Measurements from ENCODE around the gene TRABD2B. TPM values are rescaled to one million over a fixed set of nuclear protein-coding genes. Genes with fewer than 3 reads are reported as not detected.

The TRABD2B gene
- polyA plus RNA-seq, 1 experiment = not detected

DNA sequence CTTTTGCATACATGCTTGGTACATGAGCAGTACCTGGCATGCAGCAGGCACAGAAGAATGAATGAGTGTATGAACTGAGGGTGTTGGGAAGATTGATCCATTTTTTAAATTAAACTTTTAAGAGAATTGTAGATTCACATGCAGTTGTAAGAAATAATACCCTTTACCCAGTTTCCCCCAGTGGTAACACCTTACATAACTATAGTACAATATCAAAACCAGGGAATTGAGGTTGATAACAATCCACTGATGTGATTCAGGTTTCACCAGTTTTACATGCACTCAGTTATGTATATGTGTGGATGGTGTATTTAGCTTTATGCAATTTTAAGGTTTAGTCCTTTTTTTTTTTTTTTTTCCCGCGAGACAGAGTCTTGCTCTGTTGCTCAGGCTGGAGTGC is 20.5 kb downstream of the TRABD2B start:
- TF ChIP-seq, protein P1, sequence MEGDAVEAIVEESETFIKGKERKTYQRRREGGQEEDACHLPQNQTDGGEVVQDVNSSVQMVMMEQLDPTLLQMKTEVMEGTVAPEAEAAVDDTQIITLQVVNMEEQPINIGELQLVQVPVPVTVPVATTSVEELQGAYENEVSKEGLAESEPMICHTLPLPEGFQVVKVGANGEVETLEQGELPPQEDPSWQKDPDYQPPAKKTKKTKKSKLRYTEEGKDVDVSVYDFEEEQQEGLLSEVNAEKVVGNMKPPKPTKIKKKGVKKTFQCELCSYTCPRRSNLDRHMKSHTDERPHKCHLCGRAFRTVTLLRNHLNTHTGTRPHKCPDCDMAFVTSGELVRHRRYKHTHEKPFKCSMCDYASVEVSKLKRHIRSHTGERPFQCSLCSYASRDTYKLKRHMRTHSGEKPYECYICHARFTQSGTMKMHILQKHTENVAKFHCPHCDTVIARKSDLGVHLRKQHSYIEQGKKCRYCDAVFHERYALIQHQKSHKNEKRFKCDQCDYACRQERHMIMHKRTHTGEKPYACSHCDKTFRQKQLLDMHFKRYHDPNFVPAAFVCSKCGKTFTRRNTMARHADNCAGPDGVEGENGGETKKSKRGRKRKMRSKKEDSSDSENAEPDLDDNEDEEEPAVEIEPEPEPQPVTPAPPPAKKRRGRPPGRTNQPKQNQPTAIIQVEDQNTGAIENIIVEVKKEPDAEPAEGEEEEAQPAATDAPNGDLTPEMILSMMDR (IDR thresholded peaks at IDR 0.05; ENCODE audit: low read depth, low read length) = no peak
- POLR2A ChIA-PET = no interaction called here
- CTCF ChIA-PET = no interaction called here

DNA sequence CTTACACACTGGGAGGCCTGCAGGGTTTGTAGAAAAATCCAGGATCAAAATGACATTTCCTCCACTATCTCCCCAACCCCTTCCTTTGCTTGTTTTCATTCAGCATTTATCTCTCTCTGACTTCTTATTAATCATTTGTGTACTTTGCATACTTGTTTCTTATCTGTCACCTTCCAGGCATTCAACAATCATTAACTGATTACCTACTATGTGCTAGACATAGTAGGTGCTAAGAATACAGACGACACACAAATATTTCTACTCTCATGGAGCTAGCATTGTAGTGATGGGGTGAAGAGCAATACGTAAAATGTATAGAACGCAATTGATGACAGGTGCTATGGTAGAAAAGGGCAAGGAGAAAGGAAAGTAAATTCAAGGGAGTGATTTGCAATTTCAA is 20.9 kb downstream of the TRABD2B start:
- Histone ChIP-seq H3K27me3 (ENCODE audit: control insufficient read depth, insufficient read depth, low read length) (no peaks in the 10 kb centered on the region), H3K27ac (ENCODE audit: low read depth, low read length) (no peak overlapping the region), H3K4me3 (ENCODE audit: low read depth, low read length) (no peak overlapping the region), H3K9me3 (ENCODE audit: control insufficient read depth, insufficient read depth, low read length) (no peaks in the 10 kb centered on the region)
- POLR2A ChIA-PET = no interaction called here
- CTCF ChIA-PET = no interaction called here
- no peak for DNase-seq (ENCODE audit: low read depth, low spot score)
- TF ChIP-seq, protein P1 (IDR thresholded peaks at IDR 0.05; ENCODE audit: low read depth, low read length) = no peak

More for the DNA sequence above, 20.5 kb downstream of the TRABD2B start:
- no peak for DNase-seq (ENCODE audit: low read depth, low spot score)
- no peak overlapping the region for H3K27ac ChIP-seq (ENCODE audit: low read depth, low read length)
- no peaks in the 10 kb centered on the region for H3K27me3 ChIP-seq (ENCODE audit: control insufficient read depth, insufficient read depth, low read length)
- no peaks in the 10 kb centered on the region for H3K9me3 ChIP-seq (ENCODE audit: control insufficient read depth, insufficient read depth, low read length)
- H3K4me3 ChIP-seq (ENCODE audit: low read depth, low read length) = no peak overlapping the region

DNA sequence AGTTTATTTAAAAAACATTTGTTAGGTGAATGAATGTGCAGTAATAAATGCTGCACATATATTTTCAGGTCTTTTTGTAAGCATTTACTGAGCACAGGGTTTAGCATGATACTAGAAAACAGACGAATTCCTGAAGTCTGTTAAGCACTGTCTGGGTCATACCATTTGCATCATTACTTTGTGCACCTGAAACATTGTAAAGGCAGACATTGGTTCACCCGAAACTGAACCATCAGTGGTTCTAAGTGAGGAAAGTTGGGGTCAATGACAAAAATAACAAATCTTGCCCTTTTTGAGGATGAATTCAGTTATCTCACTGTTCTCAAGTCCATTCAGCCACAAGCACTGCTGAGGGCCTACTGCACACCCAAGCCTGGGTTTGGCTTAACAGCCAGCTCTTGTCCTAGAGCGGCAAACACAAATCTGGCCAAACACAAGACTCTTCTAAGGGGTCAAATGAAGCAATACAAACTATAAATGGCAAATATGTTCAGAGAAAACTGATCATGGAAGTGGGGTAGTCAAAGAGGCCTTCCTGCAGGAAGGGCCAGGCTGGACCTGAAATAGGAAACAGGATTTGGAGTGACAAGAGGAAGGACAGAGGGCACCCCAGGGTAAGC is 21.8 kb downstream of the TRABD2B start:
- CTCF ChIA-PET = no interaction called here
- POLR2A ChIA-PET = no interaction called here
- no peak for DNase-seq (ENCODE audit: low read depth, low spot score)
- H3K4me3 ChIP-seq (ENCODE audit: low read depth, low read length) = no peak overlapping the region
- H3K27me3 ChIP-seq (ENCODE audit: control insufficient read depth, insufficient read depth, low read length) = no peaks in the 10 kb centered on the region
- TF ChIP-seq, protein P1 (IDR thresholded peaks at IDR 0.05; ENCODE audit: low read depth, low read length) = no peak
- H3K27ac ChIP-seq (ENCODE audit: low read depth, low read length) = no peak overlapping the region
- H3K9me3 ChIP-seq (ENCODE audit: control insufficient read depth, insufficient read depth, low read length) = no peaks in the 10 kb centered on the region

DNA sequence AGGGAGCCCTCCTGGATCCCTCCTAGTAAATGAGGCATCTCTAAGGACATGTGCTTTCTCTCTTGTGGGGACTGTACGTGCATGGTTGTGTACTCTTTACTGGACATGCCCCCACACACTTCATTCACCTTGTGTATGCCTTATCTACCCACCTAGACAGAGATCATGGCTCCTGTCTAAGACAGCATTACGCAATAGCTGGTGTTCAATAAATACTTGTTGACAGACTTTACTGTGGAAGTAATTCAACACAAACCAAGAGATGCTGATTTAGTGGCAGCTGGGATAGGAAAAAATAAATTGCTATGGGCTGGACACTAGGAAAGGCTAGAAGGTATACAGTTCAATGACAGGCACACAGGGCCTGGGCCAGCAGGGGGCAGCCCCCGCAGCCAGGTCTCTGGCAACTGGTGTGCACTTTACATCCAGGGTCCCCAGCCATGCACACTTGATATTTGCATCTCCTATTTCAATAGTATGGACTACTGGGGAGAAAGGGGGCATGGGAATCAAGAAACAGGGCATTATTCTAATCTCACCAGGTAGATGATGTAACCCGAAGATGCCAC is 24.2 kb downstream of the TRABD2B start:
- TF ChIP-seq, protein P1 (IDR thresholded peaks at IDR 0.05; ENCODE audit: low read depth, low read length) = peak; percentile 24; the same call in 1 of the 2 replicates
- POLR2A ChIA-PET = no interaction called here
- Histone ChIP-seq H3K27ac (ENCODE audit: low read depth, low read length) (no peak overlapping the region), H3K9me3 (ENCODE audit: control insufficient read depth, insufficient read depth, low read length) (no peaks in the 10 kb centered on the region), H3K4me3 (ENCODE audit: low read depth, low read length) (no peak overlapping the region), H3K27me3 (ENCODE audit: control insufficient read depth, insufficient read depth, low read length) (no peaks in the 10 kb centered on the region)
- CTCF ChIA-PET = no interaction called here
- no peak for DNase-seq (ENCODE audit: low read depth, low spot score)

DNA sequence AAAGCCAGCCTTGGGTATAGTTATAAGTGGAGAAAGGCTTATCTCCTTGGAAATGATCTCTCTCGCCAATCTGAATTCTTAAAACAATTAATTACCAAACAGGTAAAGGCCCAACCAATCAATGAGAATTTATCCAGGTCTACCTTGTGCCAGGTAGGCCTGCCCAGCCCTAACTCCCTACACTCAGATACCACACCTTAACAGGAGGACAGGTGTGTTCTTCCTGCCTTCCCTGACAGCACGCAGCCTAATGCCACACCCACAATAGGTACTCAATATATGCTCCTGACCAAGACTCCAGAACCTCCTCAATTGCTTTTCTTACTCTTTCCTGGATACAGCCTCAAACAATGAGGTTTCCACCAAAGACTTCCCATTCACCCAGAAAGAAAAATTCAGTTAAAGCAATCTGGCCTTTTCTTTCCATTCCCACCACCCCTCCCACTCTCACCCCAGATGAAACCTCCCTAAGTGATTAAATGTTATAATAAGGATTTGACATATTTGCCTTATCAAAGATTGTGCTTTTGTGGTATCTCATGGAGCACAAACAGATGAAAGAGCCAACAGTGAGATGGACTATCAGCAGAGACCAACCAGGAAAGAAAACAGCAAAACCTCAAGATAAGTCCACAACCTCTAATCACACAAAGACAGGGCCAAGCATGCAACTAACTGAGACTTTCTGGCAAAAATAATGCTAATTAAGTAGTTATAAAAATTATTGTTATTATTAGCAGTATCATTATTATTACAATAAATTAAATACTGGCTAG is 25.6 kb downstream of the TRABD2B start:
- H3K9me3 ChIP-seq (ENCODE audit: control insufficient read depth, insufficient read depth, low read length) = no peaks in the 10 kb centered on the region
- TF ChIP-seq, protein P1 (IDR thresholded peaks at IDR 0.05; ENCODE audit: low read depth, low read length) = no peak
- H3K27me3 ChIP-seq (ENCODE audit: control insufficient read depth, insufficient read depth, low read length) = no peaks in the 10 kb centered on the region
- no peak overlapping the region for H3K27ac ChIP-seq (ENCODE audit: low read depth, low read length)
- ChIA-PET CTCF (no interaction called here), POLR2A (no interaction called here)
- no peak for DNase-seq (ENCODE audit: low read depth, low spot score)
- H3K4me3 ChIP-seq (ENCODE audit: low read depth, low read length) = no peak overlapping the region

Data from AG04450 (cell line).